Measurements from ENCODE around the gene MSH3. TPM values are rescaled to one million over a fixed set of nuclear protein-coding genes. Genes with fewer than 3 reads are reported as not detected.

The MSH3 gene
- total and polyA plus RNA-seq, 3 donors from 2014 or later = 7.6 to 17.7 (median 16.6) TPM

- Histone ChIP-seq H3K9me3 (no peaks in the 10 kb centered on the region), H3K27me3 (no peaks in the 10 kb centered on the region), H3K36me3 (ENCODE audit: low read depth, missing control alignments) (no peaks in the 10 kb centered on the region), H3K4me3 (no peak overlapping the region), H3K27ac (no peak overlapping the region), H3K4me1 (no peaks in the 10 kb centered on the region)
- 89 to 94% methylated on average over 3 of the region's 3 CpGs for WGBS, 2 donors
- intact Hi-C loops (cut with DNase I; ENCODE audit: low total_unique reads) = no loop called here
- TF ChIP-seq POLR2A (IDR thresholded peaks at IDR 0.05) = no peak
- TF ChIP-seq, protein P1, sequence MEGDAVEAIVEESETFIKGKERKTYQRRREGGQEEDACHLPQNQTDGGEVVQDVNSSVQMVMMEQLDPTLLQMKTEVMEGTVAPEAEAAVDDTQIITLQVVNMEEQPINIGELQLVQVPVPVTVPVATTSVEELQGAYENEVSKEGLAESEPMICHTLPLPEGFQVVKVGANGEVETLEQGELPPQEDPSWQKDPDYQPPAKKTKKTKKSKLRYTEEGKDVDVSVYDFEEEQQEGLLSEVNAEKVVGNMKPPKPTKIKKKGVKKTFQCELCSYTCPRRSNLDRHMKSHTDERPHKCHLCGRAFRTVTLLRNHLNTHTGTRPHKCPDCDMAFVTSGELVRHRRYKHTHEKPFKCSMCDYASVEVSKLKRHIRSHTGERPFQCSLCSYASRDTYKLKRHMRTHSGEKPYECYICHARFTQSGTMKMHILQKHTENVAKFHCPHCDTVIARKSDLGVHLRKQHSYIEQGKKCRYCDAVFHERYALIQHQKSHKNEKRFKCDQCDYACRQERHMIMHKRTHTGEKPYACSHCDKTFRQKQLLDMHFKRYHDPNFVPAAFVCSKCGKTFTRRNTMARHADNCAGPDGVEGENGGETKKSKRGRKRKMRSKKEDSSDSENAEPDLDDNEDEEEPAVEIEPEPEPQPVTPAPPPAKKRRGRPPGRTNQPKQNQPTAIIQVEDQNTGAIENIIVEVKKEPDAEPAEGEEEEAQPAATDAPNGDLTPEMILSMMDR (IDR thresholded peaks at IDR 0.05) = no peak
- no peak for DNase-seq
Observed at GRCh38 chr5:80852331-80853245, 198.1 kb downstream of the MSH3 start.

DNA sequence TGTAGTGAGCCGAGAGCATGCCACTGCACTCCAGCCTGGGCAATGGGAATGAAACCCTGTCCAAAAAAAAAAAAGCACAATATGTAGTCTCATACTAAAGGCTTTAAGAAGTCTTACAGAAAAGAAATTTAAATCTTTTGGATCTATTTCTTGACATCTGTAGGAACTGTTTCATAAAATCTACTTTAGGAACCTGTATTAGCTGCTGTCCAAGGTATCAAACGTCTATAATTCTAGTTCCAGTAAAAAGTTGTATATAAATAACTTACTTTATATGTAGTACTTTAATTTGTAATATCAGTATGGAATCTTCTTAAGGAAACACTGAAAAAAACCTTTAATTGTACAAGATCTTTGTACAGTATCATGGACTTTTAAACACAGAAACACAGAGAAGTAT is 199.0 kb downstream of the MSH3 start:
- DNase-seq = no peak
- H3K36me3 ChIP-seq (ENCODE audit: low read depth, missing control alignments) = no peaks in the 10 kb centered on the region
- intact Hi-C loops (cut with DNase I; ENCODE audit: low total_unique reads) = no loop called here
- no peak for TF ChIP-seq POLR2A (IDR thresholded peaks at IDR 0.05)
- TF ChIP-seq, protein P1 (IDR thresholded peaks at IDR 0.05) = no peak
- H3K4me3 ChIP-seq = no peak overlapping the region
- no peaks in the 10 kb centered on the region for H3K9me3 ChIP-seq
- 84 to 89% methylated on average over 2 of the region's 2 CpGs for WGBS, 2 donors
- H3K27ac ChIP-seq = no peak overlapping the region
- no peaks in the 10 kb centered on the region for H3K27me3 ChIP-seq
- H3K4me1 ChIP-seq = no peaks in the 10 kb centered on the region

DNA sequence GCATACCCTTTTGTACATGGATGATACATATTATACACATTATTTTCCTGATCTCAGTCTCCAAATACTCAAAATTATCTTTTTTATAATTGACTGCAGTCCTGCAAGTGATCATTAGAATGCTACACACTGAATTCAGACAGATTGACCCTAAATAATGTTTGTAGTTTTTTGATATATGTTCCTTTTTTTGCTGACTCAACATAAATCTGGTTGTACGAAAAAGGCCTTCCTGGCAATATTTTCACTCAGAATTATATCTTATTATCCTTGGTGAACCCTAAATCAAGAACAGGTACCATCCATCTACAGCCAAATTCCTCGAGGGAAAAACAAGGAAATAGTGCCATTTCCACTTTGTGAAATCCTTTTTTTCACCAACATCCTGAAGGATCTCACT is 200.1 kb downstream of the MSH3 start:
- no peak overlapping the region for H3K4me3 ChIP-seq
- H3K4me1 ChIP-seq = no peaks in the 10 kb centered on the region
- H3K9me3 ChIP-seq = no peaks in the 10 kb centered on the region
- DNase-seq = no peak
- 89 to 90% methylated on average over 2 of the region's 2 CpGs for WGBS, 2 donors
- intact Hi-C loops (cut with DNase I; ENCODE audit: low total_unique reads) = no loop called here
- TF ChIP-seq, protein P1 (IDR thresholded peaks at IDR 0.05) = no peak
- TF ChIP-seq POLR2A (IDR thresholded peaks at IDR 0.05) = no peak
- no peak overlapping the region for H3K27ac ChIP-seq
- no peaks in the 10 kb centered on the region for H3K36me3 ChIP-seq (ENCODE audit: low read depth, missing control alignments)
- H3K27me3 ChIP-seq = no peaks in the 10 kb centered on the region

- no peak for TF ChIP-seq POLR2A (IDR thresholded peaks at IDR 0.05)
- TF ChIP-seq, protein P1 (IDR thresholded peaks at IDR 0.05) = no peak
- 87 to 92% methylated on average over 2 of the region's 2 CpGs for WGBS, 2 donors
- DNase-seq = no peak
- Histone ChIP-seq H3K36me3 (ENCODE audit: low read depth, missing control alignments) (no peaks in the 10 kb centered on the region), H3K4me1 (no peaks in the 10 kb centered on the region), H3K27me3 (no peaks in the 10 kb centered on the region), H3K4me3 (no peak overlapping the region), H3K9me3 (no peaks in the 10 kb centered on the region), H3K27ac (no peak overlapping the region)
- intact Hi-C loops (cut with DNase I; ENCODE audit: low total_unique reads) = no loop called here
Observed at GRCh38 chr5:80860924-80861613, 206.6 kb downstream of the MSH3 start.

Measured in testis (tissue), 3 donors.